HL-60 (cell line): Measurements from ENCODE around the gene TAF3.

Experiments used
- DNase-seq, 2 experiments: peaks; one replicate each; pipeline ENCODE4 v3.0.0-alpha.2; 2010 to 2020; ENCODE audit warnings: low read depth in 1 of 2, low spot score in 1 of 2
- H3K27ac ChIP-seq: fragments of 250-450 bp; sonication (Bioruptor Pico); replicated peaks from 2 replicates; pipeline ENCODE4 v1.5.1; 2020; ENCODE audit warnings: mild to moderate bottlenecking, moderate library complexity
- H3K27me3 ChIP-seq: fragments of 250-450 bp; sonication (Bioruptor Pico); 2 replicates; pipeline ENCODE4 v1.5.1; 2021; ENCODE audit warnings: mild to moderate bottlenecking, moderate library complexity; ENCODE audit not compliant: insufficient read depth, poor library complexity, severe bottlenecking
- H3K4me3 ChIP-seq: replicated peaks from 2 replicates; pipeline ENCODE4 v1.5.1; 2011; ENCODE audit warnings: mild to moderate bottlenecking, control low read depth, low read length; ENCODE audit not compliant: insufficient read depth
- GABPA ChIP-seq: IDR thresholded peaks from 2 replicates; pipeline ENCODE4 v1.6.1; 2012; ENCODE audit warnings: low read depth
- POLR2AphosphoS5 ChIP-seq: IDR thresholded peaks from 2 replicates; pipeline ENCODE4 v1.6.1; 2012; ENCODE audit warnings: low read depth
- SPI1 ChIP-seq: IDR thresholded peaks from 2 replicates; pipeline ENCODE4 v1.6.1; 2012; ENCODE audit warnings: low read depth, mild to moderate bottlenecking, borderline replicate concordance
- TF ChIP-seq, protein P1 (sequence below): IDR thresholded peaks from one replicate; pipeline ENCODE4 v1.5.1; 2011; ENCODE audit warnings: low read length, control low read depth, inconsistent platforms; ENCODE audit not compliant: insufficient read depth
- TF ChIP-seq, protein P2 (sequence below): IDR thresholded peaks from 2 replicates; pipeline ENCODE4 v1.6.1; 2012; ENCODE audit warnings: low read depth; ENCODE audit not compliant: insufficient replicate concordance

The TAF3 gene

DNA sequence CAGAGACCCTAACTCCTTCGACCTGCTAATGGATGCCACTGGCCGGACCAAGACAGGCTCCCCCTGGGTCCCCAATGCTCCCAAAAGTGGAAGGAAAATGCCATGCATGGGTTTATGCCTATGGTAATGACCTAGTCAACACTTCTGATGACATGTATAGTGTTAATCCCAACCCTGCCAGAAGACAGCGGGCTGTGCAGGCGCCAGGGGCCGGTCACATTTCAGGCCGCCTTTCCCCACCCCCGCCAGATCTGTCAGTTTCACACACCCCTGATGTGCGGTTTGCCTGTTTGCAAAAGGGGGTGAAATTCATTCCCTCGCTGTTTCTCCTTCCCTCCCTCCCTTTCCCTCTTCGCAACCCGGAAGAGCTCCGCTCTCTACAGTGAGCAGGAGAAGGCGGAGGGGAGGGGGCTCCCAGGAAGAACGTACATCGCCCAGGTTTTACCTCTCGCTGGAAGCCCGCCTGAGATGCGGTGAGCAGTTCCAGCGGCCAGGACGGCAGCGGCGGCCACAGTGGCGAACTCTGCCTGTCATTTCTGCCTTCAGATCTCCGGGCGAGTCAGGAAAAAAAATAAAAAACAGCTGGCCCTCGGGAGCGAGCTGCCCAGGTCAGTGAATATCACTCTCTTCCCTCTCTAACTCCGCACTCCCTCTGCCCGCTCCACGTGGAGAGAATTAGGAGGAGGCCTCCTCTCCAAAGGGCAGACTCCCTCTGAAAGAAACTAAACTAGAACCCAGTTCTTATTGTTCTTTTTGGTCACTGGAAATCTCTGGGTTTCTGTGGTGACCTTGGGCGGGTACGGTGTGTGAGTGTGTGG lies 226.8 kb downstream of the TAF3 start:
- DNase-seq: no peak
- no peak overlapping the region for H3K27ac ChIP-seq
- peaks cover 23% of the 10 kb centered on the region for H3K27me3 ChIP-seq
- peak overlapping the region; percentile 29 for H3K4me3 ChIP-seq
- TF ChIP-seq SPI1 (no peak), POLR2AphosphoS5 (no peak), GABPA (no peak)
- TF ChIP-seq, protein P1, sequence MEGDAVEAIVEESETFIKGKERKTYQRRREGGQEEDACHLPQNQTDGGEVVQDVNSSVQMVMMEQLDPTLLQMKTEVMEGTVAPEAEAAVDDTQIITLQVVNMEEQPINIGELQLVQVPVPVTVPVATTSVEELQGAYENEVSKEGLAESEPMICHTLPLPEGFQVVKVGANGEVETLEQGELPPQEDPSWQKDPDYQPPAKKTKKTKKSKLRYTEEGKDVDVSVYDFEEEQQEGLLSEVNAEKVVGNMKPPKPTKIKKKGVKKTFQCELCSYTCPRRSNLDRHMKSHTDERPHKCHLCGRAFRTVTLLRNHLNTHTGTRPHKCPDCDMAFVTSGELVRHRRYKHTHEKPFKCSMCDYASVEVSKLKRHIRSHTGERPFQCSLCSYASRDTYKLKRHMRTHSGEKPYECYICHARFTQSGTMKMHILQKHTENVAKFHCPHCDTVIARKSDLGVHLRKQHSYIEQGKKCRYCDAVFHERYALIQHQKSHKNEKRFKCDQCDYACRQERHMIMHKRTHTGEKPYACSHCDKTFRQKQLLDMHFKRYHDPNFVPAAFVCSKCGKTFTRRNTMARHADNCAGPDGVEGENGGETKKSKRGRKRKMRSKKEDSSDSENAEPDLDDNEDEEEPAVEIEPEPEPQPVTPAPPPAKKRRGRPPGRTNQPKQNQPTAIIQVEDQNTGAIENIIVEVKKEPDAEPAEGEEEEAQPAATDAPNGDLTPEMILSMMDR: no peak
- TF ChIP-seq, protein P2, sequence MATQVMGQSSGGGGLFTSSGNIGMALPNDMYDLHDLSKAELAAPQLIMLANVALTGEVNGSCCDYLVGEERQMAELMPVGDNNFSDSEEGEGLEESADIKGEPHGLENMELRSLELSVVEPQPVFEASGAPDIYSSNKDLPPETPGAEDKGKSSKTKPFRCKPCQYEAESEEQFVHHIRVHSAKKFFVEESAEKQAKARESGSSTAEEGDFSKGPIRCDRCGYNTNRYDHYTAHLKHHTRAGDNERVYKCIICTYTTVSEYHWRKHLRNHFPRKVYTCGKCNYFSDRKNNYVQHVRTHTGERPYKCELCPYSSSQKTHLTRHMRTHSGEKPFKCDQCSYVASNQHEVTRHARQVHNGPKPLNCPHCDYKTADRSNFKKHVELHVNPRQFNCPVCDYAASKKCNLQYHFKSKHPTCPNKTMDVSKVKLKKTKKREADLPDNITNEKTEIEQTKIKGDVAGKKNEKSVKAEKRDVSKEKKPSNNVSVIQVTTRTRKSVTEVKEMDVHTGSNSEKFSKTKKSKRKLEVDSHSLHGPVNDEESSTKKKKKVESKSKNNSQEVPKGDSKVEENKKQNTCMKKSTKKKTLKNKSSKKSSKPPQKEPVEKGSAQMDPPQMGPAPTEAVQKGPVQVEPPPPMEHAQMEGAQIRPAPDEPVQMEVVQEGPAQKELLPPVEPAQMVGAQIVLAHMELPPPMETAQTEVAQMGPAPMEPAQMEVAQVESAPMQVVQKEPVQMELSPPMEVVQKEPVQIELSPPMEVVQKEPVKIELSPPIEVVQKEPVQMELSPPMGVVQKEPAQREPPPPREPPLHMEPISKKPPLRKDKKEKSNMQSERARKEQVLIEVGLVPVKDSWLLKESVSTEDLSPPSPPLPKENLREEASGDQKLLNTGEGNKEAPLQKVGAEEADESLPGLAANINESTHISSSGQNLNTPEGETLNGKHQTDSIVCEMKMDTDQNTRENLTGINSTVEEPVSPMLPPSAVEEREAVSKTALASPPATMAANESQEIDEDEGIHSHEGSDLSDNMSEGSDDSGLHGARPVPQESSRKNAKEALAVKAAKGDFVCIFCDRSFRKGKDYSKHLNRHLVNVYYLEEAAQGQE: no peak

DNA sequence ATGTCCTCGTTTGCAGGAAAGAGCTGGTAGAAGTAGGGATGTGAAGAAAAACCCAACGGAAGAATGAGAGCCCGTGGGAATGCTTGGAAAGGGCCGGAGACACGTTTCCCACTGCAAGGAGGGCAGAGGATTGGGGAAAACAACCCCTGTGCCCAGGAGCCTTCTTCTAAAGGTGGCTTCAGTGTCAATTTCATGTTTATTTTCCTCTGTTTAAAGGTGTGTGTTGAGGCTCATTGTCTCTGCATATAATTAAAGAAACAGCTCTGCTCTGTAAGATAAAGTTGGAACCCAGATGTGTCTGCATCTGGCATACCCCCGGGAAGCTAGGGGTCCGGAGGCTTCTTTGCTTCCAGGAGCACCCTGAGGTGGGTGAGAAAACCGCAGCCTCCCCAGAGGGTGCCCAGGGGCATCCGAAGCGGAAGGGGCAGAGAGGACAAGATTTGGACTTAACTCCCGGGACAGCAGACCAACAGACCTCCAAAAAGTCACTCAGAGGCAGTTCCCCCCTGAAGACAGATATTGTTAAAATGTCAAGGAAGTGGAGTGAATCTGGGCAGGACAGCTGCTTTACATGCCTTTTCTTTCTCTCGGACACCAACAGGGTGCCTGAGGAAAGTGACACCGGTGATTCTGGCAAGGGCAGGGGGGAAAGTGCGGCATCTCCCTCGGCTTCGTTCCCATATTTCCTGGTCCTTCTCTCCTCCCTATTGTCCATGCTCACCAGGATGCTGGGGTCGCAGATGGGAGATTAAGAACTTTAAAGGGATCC lies 227.6 kb downstream of the TAF3 start:
- no peak overlapping the region for H3K27ac ChIP-seq
- DNase-seq: no peak
- no peak for TF ChIP-seq SPI1
- no peak for TF ChIP-seq POLR2AphosphoS5
- TF ChIP-seq, protein P2: no peak
- TF ChIP-seq, protein P1: no peak
- no peak for TF ChIP-seq GABPA
- peaks cover 22% of the 10 kb centered on the region for H3K27me3 ChIP-seq
- H3K4me3 ChIP-seq: no peak overlapping the region

DNA sequence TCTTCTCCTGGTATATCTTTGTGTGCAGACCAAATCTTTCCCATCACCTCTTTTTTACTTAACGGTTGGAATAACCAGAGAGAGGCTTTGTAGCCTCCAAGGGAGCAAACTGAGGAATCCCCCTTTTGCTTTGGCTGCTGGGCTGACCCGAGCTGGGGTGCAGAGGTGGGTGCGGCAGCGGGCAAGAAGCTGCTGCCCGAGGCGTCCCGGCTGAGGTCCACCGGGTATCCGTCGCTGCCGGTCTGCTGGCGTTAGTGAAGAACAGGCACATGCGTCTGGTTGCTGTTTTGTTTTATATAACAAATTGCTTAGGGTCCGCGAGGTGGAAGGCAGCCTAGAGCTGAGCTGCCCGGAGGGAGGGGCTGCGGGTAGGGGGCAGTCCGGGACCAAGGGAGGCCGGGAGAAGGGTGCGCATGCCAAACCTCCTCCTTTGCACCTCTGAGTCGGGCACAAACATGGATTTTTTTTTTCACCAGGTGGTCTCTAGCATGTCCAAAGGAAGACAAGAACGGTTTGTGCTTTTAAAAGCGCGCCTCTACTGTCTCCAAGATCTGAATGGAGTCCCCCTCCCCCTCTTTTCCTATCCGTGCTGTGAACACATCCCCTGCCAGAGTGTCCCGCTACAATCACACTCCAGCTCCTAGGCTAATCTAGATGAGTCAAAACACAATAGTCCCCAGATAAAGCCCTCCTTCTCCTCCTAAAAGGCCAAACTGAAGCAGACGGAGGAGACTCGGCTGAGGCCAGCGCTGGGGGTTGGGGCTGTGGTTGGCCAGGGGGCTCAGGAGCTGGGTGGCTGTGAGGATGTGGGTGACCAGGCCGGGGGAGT lies 229.4 kb downstream of the TAF3 start:
- H3K4me3 ChIP-seq: no peak overlapping the region

More for the DNA sequence above, 229.4 kb downstream of the TAF3 start:
- H3K27me3 ChIP-seq: peaks cover 27% of the 10 kb centered on the region
- H3K27ac ChIP-seq: no peak overlapping the region
- DNase-seq: no peak
- TF ChIP-seq, protein P2: no peak
- TF ChIP-seq SPI1 (no peak), POLR2AphosphoS5 (no peak), GABPA (no peak)
- TF ChIP-seq, protein P1: no peak
